HFF-Myc (cell line): ENCODE measurements around the gene MYT1.

Source experiments
- DNase-seq: peaks from one replicate; pipeline ENCODE4 v3.0.0-alpha.2; 2011; ENCODE audit warnings: low read depth; ENCODE audit errors: extremely low read depth
- H3K4me3 ChIP-seq: replicated peaks from 2 replicates; pipeline ENCODE4 v1.5.1; 2011; ENCODE audit warnings: low read depth, mild to moderate bottlenecking, control low read depth, low read length
- TF ChIP-seq, protein P1 (sequence below): IDR thresholded peaks from 2 replicates; pipeline ENCODE4 v1.5.1; 2012; ENCODE audit warnings: mild to moderate bottlenecking, low read depth, low read length, control low read depth; ENCODE audit errors: missing control alignments

The MYT1 gene

DNA sequence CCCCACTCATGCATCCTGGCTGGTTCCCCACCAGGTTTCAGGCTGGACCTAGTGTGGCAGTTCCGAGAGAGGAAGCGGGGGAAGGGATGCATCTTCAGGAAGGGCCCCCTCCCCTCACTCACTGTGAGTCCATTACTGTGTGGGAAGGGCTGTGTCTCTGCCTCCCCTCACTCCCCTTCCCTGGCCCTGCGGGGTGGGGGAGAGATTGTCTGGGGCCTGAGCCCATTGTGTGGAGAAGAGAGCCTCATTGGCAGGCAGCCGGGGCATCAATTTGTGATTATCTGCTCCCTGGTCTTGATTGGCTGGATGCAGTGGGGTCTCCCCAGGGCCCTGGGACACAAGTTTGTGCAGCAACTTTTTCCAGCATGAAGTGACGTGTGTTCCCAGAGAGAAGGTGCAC, 4.1 kb upstream of the MYT1 start:
- TF ChIP-seq, protein P1, sequence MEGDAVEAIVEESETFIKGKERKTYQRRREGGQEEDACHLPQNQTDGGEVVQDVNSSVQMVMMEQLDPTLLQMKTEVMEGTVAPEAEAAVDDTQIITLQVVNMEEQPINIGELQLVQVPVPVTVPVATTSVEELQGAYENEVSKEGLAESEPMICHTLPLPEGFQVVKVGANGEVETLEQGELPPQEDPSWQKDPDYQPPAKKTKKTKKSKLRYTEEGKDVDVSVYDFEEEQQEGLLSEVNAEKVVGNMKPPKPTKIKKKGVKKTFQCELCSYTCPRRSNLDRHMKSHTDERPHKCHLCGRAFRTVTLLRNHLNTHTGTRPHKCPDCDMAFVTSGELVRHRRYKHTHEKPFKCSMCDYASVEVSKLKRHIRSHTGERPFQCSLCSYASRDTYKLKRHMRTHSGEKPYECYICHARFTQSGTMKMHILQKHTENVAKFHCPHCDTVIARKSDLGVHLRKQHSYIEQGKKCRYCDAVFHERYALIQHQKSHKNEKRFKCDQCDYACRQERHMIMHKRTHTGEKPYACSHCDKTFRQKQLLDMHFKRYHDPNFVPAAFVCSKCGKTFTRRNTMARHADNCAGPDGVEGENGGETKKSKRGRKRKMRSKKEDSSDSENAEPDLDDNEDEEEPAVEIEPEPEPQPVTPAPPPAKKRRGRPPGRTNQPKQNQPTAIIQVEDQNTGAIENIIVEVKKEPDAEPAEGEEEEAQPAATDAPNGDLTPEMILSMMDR, result no peak
- no peak overlapping the region for H3K4me3 ChIP-seq
- no peak for DNase-seq

- TF ChIP-seq, protein P1, result no peak
- no peak overlapping the region for H3K4me3 ChIP-seq
- no peak for DNase-seq
Observed at GRCh38 chr20:64160526-64161355, 3.5 kb upstream of the MYT1 start.

DNA sequence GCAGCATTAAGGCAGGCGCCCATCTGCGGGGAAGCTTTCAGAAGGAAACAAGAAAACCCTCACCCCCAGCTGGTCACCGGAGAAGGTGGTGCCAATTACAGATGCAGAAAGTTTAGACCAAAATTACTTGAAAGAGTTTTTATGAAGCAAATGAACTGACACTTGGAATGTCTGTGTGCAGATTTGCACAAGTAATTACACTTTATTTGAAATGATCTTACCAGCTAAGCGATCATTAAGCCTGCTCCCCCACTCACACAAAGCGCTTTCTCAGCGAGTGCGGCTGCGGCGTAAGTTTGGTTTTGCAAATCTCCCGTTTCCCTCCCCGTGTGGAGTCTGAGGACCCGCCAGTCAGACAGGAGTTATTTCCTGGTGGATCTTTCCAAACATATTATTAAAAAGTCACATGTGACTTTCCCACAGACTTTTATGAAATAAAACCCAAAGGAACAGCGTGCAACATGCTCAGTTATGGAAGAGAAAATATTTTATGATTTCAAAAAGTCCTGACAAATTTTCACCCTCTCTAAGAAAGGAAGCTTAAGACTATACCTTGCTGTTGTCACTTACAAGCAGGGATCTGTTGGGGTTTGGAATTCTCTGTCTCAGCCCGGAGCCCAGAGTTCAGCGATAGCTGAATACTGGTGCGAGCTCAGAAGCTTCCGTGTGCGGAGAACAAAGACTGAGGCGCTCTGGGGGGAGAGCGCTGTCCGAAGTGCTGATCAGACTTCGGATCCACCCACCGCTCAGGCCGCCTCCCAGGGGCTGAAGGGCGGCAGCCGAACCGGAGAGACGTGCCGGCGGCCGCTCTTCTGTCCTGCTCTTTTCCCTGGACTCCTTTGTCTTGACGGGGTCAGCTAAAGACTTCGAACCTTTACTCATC, 2.7 kb upstream of the MYT1 start:
- TF ChIP-seq, protein P1, result no peak
- no peak overlapping the region for H3K4me3 ChIP-seq
- peak; percentile 9 for DNase-seq

- TF ChIP-seq, protein P1, result no peak
- no peak overlapping the region for H3K4me3 ChIP-seq
- no peak for DNase-seq
Observed at GRCh38 chr20:64162239-64162910, 1.9 kb upstream of the MYT1 start.

DNA sequence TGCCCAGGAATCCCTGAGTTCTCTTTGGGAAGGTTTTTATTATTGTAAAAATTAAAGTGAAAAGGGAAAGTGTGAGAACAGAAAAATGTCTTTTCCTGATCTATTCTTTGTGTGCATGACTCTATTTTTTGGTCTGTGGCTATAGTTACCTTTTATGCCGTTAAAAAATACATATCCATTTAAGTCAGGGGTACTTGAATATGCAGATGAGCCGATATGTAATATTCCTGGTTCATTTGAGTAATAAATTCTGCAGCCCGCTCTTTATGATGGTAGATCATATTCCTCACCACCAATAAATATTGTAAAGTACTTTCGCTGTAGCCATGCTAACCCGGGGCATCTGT, 503 bp upstream of the MYT1 start:
- TF ChIP-seq, protein P1, result no peak
- H3K4me3 ChIP-seq, result no peak overlapping the region
- no peak for DNase-seq

DNA sequence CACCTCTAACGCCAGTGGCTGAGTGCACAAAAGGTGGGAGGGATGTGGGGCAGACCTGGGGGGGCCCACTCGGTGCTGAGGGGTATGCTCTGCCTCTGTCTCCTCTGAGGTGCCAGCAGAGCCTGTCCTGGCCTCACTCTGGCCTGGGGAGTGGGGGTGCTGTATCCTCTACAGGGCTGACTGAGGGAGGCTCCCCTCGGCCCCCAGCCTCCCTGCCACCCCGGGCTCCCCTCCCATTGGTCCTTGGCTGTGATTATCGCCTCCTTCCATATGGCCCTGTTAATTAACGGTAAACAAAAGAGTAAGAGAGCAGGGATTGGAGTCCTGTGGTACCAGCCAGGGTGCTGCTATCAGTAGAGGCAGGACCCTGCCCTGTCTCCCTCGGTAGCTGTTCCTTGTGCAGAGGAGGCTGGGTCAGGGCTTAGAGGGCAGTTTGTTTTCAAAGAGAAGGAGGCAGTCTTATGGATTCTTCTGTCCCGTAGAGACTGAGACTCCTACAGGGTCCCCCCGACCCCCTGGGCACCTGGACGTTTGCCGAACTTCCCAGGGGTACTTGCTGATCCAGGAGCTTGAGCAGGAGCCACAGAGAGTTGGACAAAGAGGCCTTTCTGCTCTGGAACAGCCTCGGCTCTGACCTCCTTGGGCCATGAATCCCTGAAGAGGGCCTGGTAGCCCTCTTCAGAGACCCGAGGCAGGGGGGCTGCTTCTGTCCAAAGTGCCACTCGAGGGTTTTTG, 1.8 kb downstream of the MYT1 start:
- DNase-seq, result no peak
- TF ChIP-seq, protein P1, result no peak
- H3K4me3 ChIP-seq, result no peak overlapping the region
